SK-N-SH treated with all-trans-retinoic acid at 6 μM for 48 hours (cell line): ENCODE results near the gene OR7G3.

Source experiments
- ATAC-seq: fragments of 200-7000 bp; cut with Tn5 transposase; 3 replicates; pipeline ENCODE4 v1.9.1; 2020; ENCODE audit warnings: mild to moderate bottlenecking, moderate library complexity
- ARNTL ChIP-seq: fragments of 450-650 bp; formaldehyde crosslinking; IDR thresholded peaks from 2 replicates; pipeline ENCODE4 v1.5.0; 2020; ENCODE audit warnings: low read depth, mild to moderate bottlenecking, moderate library complexity, borderline replicate concordance
- BACH2 ChIP-seq: fragments of 250-450 bp; sonication (Bioruptor Pico); IDR thresholded peaks from 2 replicates; pipeline ENCODE4 v1.9.0; 2021; ENCODE audit warnings: mild to moderate bottlenecking, borderline replicate concordance
- CSDC2 ChIP-seq: fragments of 250-450 bp; sonication (Bioruptor Pico); IDR thresholded peaks from 2 replicates; pipeline ENCODE4 v1.5.0; 2020; ENCODE audit warnings: mild to moderate bottlenecking, moderate library complexity
- ESRRG ChIP-seq: fragments of 250-450 bp; sonication (Bioruptor Pico); IDR thresholded peaks from 2 replicates; pipeline ENCODE4 v1.6.1; 2021; ENCODE audit warnings: mild to moderate bottlenecking
- GLIS3 ChIP-seq: fragments of 250-450 bp; sonication (Bioruptor Pico); IDR thresholded peaks from 2 replicates; pipeline ENCODE4 v1.5.0; 2020; ENCODE audit warnings: mild to moderate bottlenecking, moderate library complexity
- ISL1 ChIP-seq: fragments of 250-450 bp; sonication (Bioruptor Pico); IDR thresholded peaks from 2 replicates; pipeline ENCODE4 v2.1.2; 2022; ENCODE audit warnings: mild to moderate bottlenecking, moderate library complexity
- OSR1 ChIP-seq: fragments of 250-450 bp; sonication (Bioruptor Pico); IDR thresholded peaks from 2 replicates; pipeline ENCODE4 v1.8.0; 2022; ENCODE audit warnings: moderate library complexity, mild to moderate bottlenecking, inconsistent platforms
- PPARA ChIP-seq: fragments of 250-450 bp; sonication (Bioruptor Pico); IDR thresholded peaks from 2 replicates; pipeline ENCODE4 v1.5.0; 2020; ENCODE audit warnings: mild to moderate bottlenecking, borderline replicate concordance
- RARB ChIP-seq: fragments of 250-450 bp; sonication (Bioruptor Pico); IDR thresholded peaks from 2 replicates; pipeline ENCODE4 v1.8.0; 2021; ENCODE audit warnings: mild to moderate bottlenecking, moderate library complexity
- SNAI2 ChIP-seq: fragments of 250-450 bp; sonication (Bioruptor Pico); IDR thresholded peaks from 2 replicates; pipeline ENCODE4 v1.5.0; 2020; ENCODE audit warnings: mild to moderate bottlenecking, moderate library complexity
- TCF4 ChIP-seq: fragments of 250-450 bp; sonication (Bioruptor Pico); IDR thresholded peaks from 2 replicates; pipeline ENCODE4 v1.8.0; 2021; ENCODE audit warnings: mild to moderate bottlenecking, moderate library complexity, borderline replicate concordance
- TOX ChIP-seq: fragments of 250-450 bp; sonication (Bioruptor Pico); IDR thresholded peaks from 2 replicates; pipeline ENCODE4 v1.8.0; 2021; ENCODE audit warnings: mild to moderate bottlenecking, moderate library complexity, borderline replicate concordance
- ZFP3 ChIP-seq: fragments of 250-450 bp; sonication (Bioruptor Pico); IDR thresholded peaks from 2 replicates; pipeline ENCODE4 v1.5.0; 2020; ENCODE audit warnings: mild to moderate bottlenecking, moderate library complexity
- ZFP30 ChIP-seq: fragments of 450-650 bp; formaldehyde crosslinking; IDR thresholded peaks from 2 replicates; pipeline ENCODE4 v1.5.0; 2022; ENCODE audit warnings: mild to moderate bottlenecking, moderate library complexity
- ZNF565 ChIP-seq: fragments of 450-650 bp; formaldehyde crosslinking; conservative IDR thresholded peaks from 2 replicates; pipeline ENCODE4 v1.5.0; 2020; ENCODE audit warnings: low read depth, mild to moderate bottlenecking, moderate library complexity
- ZNF70 ChIP-seq: fragments of 450-650 bp; formaldehyde crosslinking; IDR thresholded peaks from 2 replicates; pipeline ENCODE4 v1.5.0; 2020; ENCODE audit warnings: mild to moderate bottlenecking, moderate library complexity
- ZNF8 ChIP-seq: fragments of 450-650 bp; formaldehyde crosslinking; IDR thresholded peaks from 2 replicates; pipeline ENCODE4 v1.5.0; 2020; ENCODE audit warnings: mild to moderate bottlenecking, moderate library complexity
- TF ChIP-seq, protein P1 (sequence below): fragments of 250-450 bp; sonication (Bioruptor Pico); IDR thresholded peaks from 2 replicates; pipeline ENCODE4 v1.8.0; 2021; ENCODE audit warnings: low read depth, mild to moderate bottlenecking, moderate library complexity, borderline replicate concordance
- TF ChIP-seq, protein P2 (sequence below): fragments of 250-450 bp; sonication (Bioruptor Pico); IDR thresholded peaks from 2 replicates; pipeline ENCODE4 v1.8.0; 2020; ENCODE audit warnings: mild to moderate bottlenecking, moderate library complexity, borderline replicate concordance
- TF ChIP-seq, protein P3 (sequence below): fragments of 250-450 bp; sonication (Bioruptor Pico); IDR thresholded peaks from 2 replicates; pipeline ENCODE4 v1.5.1; 2021; ENCODE audit warnings: mild to moderate bottlenecking, moderate library complexity
- TF ChIP-seq, protein P4 (sequence below): fragments of 250-450 bp; sonication (Bioruptor Pico); IDR thresholded peaks from 2 replicates; pipeline ENCODE4 v1.5.1; 2020; ENCODE audit warnings: low read depth, mild to moderate bottlenecking, moderate library complexity
- TF ChIP-seq, protein P5 (sequence below): fragments of 250-450 bp; sonication (Bioruptor Pico); IDR thresholded peaks from 2 replicates; pipeline ENCODE4 v1.5.0; 2020; ENCODE audit warnings: mild to moderate bottlenecking, moderate library complexity

Gene OR7G3

DNA sequence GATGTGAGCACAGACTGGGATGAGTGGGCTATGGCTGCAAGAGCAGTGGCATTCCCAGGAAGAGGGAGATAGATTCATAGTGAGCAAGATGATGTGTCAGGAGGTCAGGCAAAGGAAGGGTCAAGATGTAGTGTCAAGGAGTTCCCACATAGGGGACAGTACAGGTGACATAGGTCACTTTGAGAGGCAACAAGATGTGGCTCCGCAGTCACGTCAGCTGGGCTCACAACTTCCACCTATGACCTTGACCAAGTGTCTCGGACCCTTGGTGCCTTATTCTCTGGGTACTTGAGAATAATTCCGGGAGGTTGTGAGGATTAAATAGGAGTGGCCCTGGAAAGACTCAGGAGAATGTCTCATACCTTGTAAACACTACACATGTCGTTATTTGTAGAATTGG is 23.9 kb upstream of the OR7G3 start:
- ATAC-seq: no peak
- TF ChIP-seq ISL1 (CRISPR knock-in tag) (no peak), BACH2 (CRISPR knock-in tag) (no peak), ZNF565 (CRISPR knock-in tag) (no peak), ZNF8 (CRISPR knock-in tag) (no peak), RARB (CRISPR knock-in tag) (no peak), SNAI2 (CRISPR knock-in tag) (no peak), PPARA (CRISPR knock-in tag) (no peak), ZNF70 (no peak), ZFP3 (no peak)
- TF ChIP-seq, protein P1, sequence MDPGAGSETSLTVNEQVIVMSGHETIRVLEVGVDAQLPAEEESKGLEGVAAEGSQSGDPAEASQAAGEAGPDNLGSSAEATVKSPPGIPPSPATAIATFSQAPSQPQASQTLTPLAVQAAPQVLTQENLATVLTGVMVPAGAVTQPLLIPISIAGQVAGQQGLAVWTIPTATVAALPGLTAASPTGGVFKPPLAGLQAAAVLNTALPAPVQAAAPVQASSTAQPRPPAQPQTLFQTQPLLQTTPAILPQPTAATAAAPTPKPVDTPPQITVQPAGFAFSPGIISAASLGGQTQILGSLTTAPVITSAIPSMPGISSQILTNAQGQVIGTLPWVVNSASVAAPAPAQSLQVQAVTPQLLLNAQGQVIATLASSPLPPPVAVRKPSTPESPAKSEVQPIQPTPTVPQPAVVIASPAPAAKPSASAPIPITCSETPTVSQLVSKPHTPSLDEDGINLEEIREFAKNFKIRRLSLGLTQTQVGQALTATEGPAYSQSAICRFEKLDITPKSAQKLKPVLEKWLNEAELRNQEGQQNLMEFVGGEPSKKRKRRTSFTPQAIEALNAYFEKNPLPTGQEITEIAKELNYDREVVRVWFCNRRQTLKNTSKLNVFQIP (CRISPR knock-in tag): no peak
- TF ChIP-seq, protein P2, sequence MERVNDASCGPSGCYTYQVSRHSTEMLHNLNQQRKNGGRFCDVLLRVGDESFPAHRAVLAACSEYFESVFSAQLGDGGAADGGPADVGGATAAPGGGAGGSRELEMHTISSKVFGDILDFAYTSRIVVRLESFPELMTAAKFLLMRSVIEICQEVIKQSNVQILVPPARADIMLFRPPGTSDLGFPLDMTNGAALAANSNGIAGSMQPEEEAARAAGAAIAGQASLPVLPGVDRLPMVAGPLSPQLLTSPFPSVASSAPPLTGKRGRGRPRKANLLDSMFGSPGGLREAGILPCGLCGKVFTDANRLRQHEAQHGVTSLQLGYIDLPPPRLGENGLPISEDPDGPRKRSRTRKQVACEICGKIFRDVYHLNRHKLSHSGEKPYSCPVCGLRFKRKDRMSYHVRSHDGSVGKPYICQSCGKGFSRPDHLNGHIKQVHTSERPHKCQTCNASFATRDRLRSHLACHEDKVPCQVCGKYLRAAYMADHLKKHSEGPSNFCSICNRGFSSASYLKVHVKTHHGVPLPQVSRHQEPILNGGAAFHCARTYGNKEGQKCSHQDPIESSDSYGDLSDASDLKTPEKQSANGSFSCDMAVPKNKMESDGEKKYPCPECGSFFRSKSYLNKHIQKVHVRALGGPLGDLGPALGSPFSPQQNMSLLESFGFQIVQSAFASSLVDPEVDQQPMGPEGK (CRISPR knock-in tag): no peak

DNA sequence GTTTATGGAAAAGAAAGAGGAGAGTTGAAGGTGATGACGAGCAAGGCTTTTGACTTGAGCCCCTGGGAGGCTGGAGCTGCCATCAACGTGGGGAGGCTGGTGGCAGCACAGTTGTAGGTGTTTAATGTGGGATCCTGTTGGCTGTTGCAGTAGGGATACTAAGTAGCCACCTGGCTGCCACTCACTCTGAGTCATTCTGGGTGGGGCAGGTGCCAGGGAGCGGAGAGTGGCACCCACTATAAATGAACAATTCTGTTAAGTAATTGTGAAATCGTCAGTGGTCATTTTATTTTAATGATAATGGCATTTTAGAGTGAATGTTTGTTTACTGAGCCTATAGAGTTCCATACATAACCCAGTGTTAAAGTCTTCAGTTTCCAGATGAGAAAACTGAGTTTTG is 23.2 kb upstream of the OR7G3 start:
- ATAC-seq: no peak
- TF ChIP-seq TCF4 (CRISPR knock-in tag) (no peak), OSR1 (CRISPR knock-in tag) (no peak), ZFP30 (CRISPR knock-in tag) (no peak), ZFP3 (no peak), RARB (CRISPR knock-in tag) (no peak)
- TF ChIP-seq, protein P3, sequence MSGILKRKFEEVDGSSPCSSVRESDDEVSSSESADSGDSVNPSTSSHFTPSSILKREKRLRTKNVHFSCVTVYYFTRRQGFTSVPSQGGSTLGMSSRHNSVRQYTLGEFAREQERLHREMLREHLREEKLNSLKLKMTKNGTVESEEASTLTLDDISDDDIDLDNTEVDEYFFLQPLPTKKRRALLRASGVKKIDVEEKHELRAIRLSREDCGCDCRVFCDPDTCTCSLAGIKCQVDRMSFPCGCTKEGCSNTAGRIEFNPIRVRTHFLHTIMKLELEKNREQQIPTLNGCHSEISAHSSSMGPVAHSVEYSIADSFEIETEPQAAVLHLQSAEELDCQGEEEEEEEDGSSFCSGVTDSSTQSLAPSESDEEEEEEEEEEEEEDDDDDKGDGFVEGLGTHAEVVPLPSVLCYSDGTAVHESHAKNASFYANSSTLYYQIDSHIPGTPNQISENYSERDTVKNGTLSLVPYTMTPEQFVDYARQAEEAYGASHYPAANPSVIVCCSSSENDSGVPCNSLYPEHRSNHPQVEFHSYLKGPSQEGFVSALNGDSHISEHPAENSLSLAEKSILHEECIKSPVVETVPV (CRISPR knock-in tag): no peak

DNA sequence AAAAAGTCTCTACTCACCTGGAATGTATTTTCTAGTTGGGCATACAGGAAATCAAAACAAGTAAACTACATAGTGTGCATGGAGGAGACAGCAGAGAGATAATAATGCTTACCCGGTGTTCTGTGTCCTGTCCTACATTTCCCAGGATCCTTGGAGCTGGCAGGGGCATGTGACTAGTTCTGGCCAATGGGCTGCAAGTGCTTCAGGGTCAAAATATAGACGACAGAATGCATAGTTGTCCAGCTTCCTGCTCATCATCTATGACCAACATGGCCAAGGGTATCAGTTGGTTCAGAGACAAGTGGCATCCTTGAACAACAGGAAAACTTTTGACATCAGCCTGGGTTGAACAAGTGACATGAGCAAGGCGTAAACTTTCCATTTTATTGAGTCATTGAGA is 21.9 kb upstream of the OR7G3 start:
- ATAC-seq: no peak
- TF ChIP-seq, protein P2 (CRISPR knock-in tag): no peak
- no peak for TF ChIP-seq PPARA (CRISPR knock-in tag)
- TF ChIP-seq TCF4 (CRISPR knock-in tag): no peak
- TF ChIP-seq ZNF8 (CRISPR knock-in tag): no peak
- TF ChIP-seq, all 23 proteins: peak for 0

DNA sequence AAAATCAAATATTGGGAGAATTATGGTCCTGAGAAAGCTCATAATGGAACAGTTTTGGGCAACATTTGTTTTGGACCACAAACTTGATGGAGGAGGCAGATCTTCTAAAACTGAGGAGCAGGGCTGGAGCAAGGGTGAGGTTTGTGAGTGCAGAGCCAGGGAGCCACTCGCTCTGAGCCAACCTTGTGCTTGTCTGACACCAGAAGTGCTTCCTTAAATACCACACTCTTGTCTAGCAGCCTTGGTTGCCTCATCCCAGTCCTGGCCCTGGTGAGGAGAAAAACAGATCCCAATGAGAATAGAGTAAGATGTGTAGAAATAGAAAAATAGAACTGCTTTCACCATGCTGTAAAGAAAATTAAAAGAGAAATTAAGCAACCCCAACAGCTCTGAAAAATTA is 20.1 kb upstream of the OR7G3 start:
- ATAC-seq: no peak
- TF ChIP-seq, protein P3 (CRISPR knock-in tag): no peak
- TF ChIP-seq PPARA (CRISPR knock-in tag): no peak
- TF ChIP-seq ESRRG (CRISPR knock-in tag): no peak
- no peak for TF ChIP-seq ZFP30 (CRISPR knock-in tag)
- TF ChIP-seq ZNF8 (CRISPR knock-in tag): no peak
- TF ChIP-seq CSDC2 (CRISPR knock-in tag): no peak
- TF ChIP-seq ZNF565 (CRISPR knock-in tag): no peak
- no peak for TF ChIP-seq RARB (CRISPR knock-in tag)
- no peak for TF ChIP-seq ISL1 (CRISPR knock-in tag)
- TF ChIP-seq BACH2 (CRISPR knock-in tag): no peak
- TF ChIP-seq OSR1 (CRISPR knock-in tag): no peak
- TF ChIP-seq ARNTL (CRISPR knock-in tag): no peak
- TF ChIP-seq, protein P4, sequence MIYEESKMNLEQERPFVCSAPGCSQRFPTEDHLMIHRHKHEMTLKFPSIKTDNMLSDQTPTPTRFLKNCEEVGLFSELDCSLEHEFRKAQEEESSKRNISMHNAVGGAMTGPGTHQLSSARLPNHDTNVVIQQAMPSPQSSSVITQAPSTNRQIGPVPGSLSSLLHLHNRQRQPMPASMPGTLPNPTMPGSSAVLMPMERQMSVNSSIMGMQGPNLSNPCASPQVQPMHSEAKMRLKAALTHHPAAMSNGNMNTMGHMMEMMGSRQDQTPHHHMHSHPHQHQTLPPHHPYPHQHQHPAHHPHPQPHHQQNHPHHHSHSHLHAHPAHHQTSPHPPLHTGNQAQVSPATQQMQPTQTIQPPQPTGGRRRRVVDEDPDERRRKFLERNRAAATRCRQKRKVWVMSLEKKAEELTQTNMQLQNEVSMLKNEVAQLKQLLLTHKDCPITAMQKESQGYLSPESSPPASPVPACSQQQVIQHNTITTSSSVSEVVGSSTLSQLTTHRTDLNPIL (CRISPR knock-in tag): no peak
- TF ChIP-seq, protein P5, sequence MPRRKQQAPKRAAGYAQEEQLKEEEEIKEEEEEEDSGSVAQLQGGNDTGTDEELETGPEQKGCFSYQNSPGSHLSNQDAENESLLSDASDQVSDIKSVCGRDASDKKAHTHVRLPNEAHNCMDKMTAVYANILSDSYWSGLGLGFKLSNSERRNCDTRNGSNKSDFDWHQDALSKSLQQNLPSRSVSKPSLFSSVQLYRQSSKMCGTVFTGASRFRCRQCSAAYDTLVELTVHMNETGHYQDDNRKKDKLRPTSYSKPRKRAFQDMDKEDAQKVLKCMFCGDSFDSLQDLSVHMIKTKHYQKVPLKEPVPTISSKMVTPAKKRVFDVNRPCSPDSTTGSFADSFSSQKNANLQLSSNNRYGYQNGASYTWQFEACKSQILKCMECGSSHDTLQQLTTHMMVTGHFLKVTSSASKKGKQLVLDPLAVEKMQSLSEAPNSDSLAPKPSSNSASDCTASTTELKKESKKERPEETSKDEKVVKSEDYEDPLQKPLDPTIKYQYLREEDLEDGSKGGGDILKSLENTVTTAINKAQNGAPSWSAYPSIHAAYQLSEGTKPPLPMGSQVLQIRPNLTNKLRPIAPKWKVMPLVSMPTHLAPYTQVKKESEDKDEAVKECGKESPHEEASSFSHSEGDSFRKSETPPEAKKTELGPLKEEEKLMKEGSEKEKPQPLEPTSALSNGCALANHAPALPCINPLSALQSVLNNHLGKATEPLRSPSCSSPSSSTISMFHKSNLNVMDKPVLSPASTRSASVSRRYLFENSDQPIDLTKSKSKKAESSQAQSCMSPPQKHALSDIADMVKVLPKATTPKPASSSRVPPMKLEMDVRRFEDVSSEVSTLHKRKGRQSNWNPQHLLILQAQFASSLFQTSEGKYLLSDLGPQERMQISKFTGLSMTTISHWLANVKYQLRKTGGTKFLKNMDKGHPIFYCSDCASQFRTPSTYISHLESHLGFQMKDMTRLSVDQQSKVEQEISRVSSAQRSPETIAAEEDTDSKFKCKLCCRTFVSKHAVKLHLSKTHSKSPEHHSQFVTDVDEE (CRISPR knock-in tag): no peak
- no peak for TF ChIP-seq TOX (CRISPR knock-in tag)
- TF ChIP-seq GLIS3 (CRISPR knock-in tag): no peak
